Astrocyte (in vitro differentiated cells and primary cell): Measurements from ENCODE around the gene HTR3D. TPM values are rescaled to one million over a fixed set of nuclear protein-coding genes. Genes with fewer than 3 reads are reported as not detected.
"Not testable (repeated sequence)": the region's sequence is repeated elsewhere in the genome, so short reads cannot be mapped to it uniquely, and the experiment has no call there.

ENCODE experiments used
- DNase-seq: peaks from one replicate; pipeline ENCODE4 v3.0.0-alpha.2; 2010; ENCODE audit warnings: low read depth
- FAIRE-seq: peaks from 2 replicates; lab custom pipeline; 2011; peaks lifted over from hg19 to GRCh38; lab: Jason Lieb, UNC
- H2AFZ ChIP-seq: 2 replicates; pipeline ENCODE4 v1.6.0; 2012; ENCODE audit warnings: low read depth, low read length, inconsistent platforms
- H3K27ac ChIP-seq: 2 replicates; pipeline ENCODE4 v1.5.1; 2011; ENCODE audit warnings: low read depth, low read length, inconsistent platforms
- H3K27me3 ChIP-seq: 2 replicates; pipeline ENCODE4 v1.6.0; 2011; ENCODE audit warnings: low read length, inconsistent platforms; ENCODE audit not compliant: insufficient read depth
- H3K36me3 ChIP-seq: 2 replicates; pipeline ENCODE4 v1.5.1; 2011; ENCODE audit warnings: low read length, inconsistent platforms; ENCODE audit not compliant: insufficient read depth
- H3K4me1 ChIP-seq: 2 replicates; pipeline ENCODE4 v1.5.1; 2011; ENCODE audit warnings: low read length, inconsistent platforms; ENCODE audit not compliant: insufficient read depth
- H3K4me2 ChIP-seq: 2 replicates; pipeline ENCODE4 v1.6.0; 2012; ENCODE audit warnings: low read length, inconsistent platforms
- H3K4me3 ChIP-seq: 2 replicates; pipeline ENCODE4 v1.5.1; 2011; ENCODE audit warnings: low read depth, mild to moderate bottlenecking, low read length, inconsistent platforms; ENCODE audit not compliant: insufficient read depth
- H3K79me2 ChIP-seq: 2 replicates; pipeline ENCODE4 v1.6.0; 2012; ENCODE audit warnings: mild to moderate bottlenecking, low read length, inconsistent platforms; ENCODE audit not compliant: insufficient read depth
- H3K9ac ChIP-seq: 2 replicates; pipeline ENCODE4 v1.6.0; 2012; ENCODE audit warnings: mild to moderate bottlenecking, low read length, inconsistent platforms
- H3K9me3 ChIP-seq: 2 replicates; pipeline ENCODE4 v1.5.1; 2012; ENCODE audit warnings: low read depth, mild to moderate bottlenecking, low read length, inconsistent platforms; ENCODE audit not compliant: insufficient read depth
- H4K20me1 ChIP-seq: 2 replicates; pipeline ENCODE4 v1.6.0; 2012; ENCODE audit warnings: low read length, inconsistent platforms; ENCODE audit not compliant: insufficient read depth
- H3K27ac Mint-ChIP-seq: one replicate; pipeline ENCODE4 v1.8.0; 2021; ENCODE audit warnings: mild to moderate bottlenecking, mixed read lengths; ENCODE audit not compliant: unreplicated experiment
- H3K27me3 Mint-ChIP-seq: one replicate; pipeline ENCODE4 v1.8.0; 2021; ENCODE audit warnings: low read depth, mixed read lengths; ENCODE audit not compliant: unreplicated experiment
- H3K36me3 Mint-ChIP-seq: one replicate; pipeline ENCODE4 v1.8.0; 2021; ENCODE audit warnings: low read depth, mixed read lengths; ENCODE audit not compliant: unreplicated experiment
- H3K4me1 Mint-ChIP-seq: one replicate; pipeline ENCODE4 v1.8.0; 2021; ENCODE audit warnings: low read depth, mixed read lengths; ENCODE audit not compliant: unreplicated experiment
- H3K4me3 Mint-ChIP-seq: one replicate; pipeline ENCODE4 v1.8.0; 2021; ENCODE audit warnings: mild to moderate bottlenecking, moderate library complexity, mixed read lengths; ENCODE audit not compliant: unreplicated experiment
- H3K9me3 Mint-ChIP-seq: one replicate; pipeline ENCODE4 v1.8.0; 2021; ENCODE audit warnings: mild to moderate bottlenecking, mixed read lengths; ENCODE audit not compliant: unreplicated experiment
- EZH2 ChIP-seq: IDR thresholded peaks from 2 replicates; pipeline ENCODE4 v1.6.1; 2012; ENCODE audit warnings: mild to moderate bottlenecking, low read length, inconsistent platforms; ENCODE audit not compliant: insufficient read depth
- total RNA-seq: library from RNA; stranded (reverse); gene quantifications from 2 replicates; pipeline ENCODE4 v1.2.1, GENCODE V29; 2021
- TF ChIP-seq, protein P1 (sequence below): IDR thresholded peaks from 2 replicates; pipeline ENCODE4 v1.5.1; 2011; ENCODE audit warnings: low read depth, mild to moderate bottlenecking, inconsistent platforms, low read length, moderate library complexity; ENCODE audit not compliant: insufficient read depth

HTR3D gene
- total RNA-seq, 1 donor from 2014 or later, result not detected

DNA sequence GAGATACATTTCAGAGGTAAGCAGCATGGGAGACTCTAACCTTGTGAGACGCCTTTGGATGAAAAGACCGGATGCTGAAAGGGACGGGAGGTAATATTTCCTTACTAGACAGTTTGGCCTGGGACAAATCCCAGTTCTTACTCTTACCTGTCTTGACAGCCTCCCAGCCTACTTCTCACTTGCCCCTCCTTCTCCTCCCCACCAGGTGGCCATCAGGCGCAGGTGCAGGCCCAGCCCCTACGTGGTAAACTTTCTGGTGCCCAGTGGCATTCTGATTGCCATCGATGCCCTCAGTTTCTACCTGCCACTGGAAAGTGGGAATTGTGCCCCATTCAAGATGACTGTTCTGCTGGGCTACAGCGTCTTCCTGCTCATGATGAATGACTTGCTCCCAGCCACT, 6.3 kb downstream of the HTR3D start:
- H3K4me1 Mint-ChIP-seq, result no peaks in the 10 kb centered on the region
- TF ChIP-seq, protein P1, sequence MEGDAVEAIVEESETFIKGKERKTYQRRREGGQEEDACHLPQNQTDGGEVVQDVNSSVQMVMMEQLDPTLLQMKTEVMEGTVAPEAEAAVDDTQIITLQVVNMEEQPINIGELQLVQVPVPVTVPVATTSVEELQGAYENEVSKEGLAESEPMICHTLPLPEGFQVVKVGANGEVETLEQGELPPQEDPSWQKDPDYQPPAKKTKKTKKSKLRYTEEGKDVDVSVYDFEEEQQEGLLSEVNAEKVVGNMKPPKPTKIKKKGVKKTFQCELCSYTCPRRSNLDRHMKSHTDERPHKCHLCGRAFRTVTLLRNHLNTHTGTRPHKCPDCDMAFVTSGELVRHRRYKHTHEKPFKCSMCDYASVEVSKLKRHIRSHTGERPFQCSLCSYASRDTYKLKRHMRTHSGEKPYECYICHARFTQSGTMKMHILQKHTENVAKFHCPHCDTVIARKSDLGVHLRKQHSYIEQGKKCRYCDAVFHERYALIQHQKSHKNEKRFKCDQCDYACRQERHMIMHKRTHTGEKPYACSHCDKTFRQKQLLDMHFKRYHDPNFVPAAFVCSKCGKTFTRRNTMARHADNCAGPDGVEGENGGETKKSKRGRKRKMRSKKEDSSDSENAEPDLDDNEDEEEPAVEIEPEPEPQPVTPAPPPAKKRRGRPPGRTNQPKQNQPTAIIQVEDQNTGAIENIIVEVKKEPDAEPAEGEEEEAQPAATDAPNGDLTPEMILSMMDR, result no peak
- no peak for TF ChIP-seq EZH2
- Histone ChIP-seq H3K9ac (no peak overlapping the region), H3K36me3 (no peaks in the 10 kb centered on the region), H3K9me3 (no peaks in the 10 kb centered on the region), H2AFZ (no peak overlapping the region), H3K27me3 (peaks cover 6% of the 10 kb centered on the region), H3K79me2 (no peaks in the 10 kb centered on the region), H3K4me3 (no peak overlapping the region), H4K20me1 (no peaks in the 10 kb centered on the region), H3K4me1 (no peaks in the 10 kb centered on the region), H3K27ac (no peak overlapping the region), H3K4me2 (no peak overlapping the region)
- H3K27ac Mint-ChIP-seq, result no peak overlapping the region
- DNase-seq, result no peak
- H3K27me3 Mint-ChIP-seq, result peaks cover 22% of the 10 kb centered on the region
- no peaks in the 10 kb centered on the region for H3K9me3 Mint-ChIP-seq
- no peak for FAIRE-seq
- H3K36me3 Mint-ChIP-seq, result no peaks in the 10 kb centered on the region
- no peak overlapping the region for H3K4me3 Mint-ChIP-seq

DNA sequence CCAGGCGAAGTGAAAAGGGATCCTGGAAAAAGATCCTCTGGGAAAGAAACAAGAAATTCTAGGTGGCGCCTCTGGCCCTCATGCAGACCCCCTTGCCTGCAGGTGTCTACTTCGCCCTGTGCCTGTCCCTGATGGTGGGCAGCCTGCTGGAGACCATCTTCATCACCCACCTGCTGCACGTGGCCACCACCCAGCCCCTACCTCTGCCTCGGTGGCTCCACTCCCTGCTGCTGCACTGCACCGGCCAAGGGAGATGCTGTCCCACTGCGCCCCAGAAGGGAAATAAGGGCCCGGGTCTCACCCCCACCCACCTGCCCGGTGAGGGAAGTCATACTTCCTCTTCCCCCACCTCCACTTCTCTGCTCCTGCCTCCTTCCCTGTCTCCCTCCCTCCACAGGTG, 6.8 kb downstream of the HTR3D start:
- H3K79me2 ChIP-seq, H3K9me3 ChIP-seq, H3K27ac Mint-ChIP-seq, H3K4me3 ChIP-seq, DNase-seq, H3K27me3 ChIP-seq, H3K4me1 ChIP-seq, H4K20me1 ChIP-seq, H3K9ac ChIP-seq, H3K4me1 Mint-ChIP-seq, FAIRE-seq, H3K36me3 Mint-ChIP-seq, H2AFZ ChIP-seq, H3K36me3 ChIP-seq, H3K9me3 Mint-ChIP-seq, H3K4me2 ChIP-seq, H3K27ac ChIP-seq, H3K4me3 Mint-ChIP-seq: not testable (repeated sequence)
- peaks cover 21% of the 10 kb centered on the region for H3K27me3 Mint-ChIP-seq

DNA sequence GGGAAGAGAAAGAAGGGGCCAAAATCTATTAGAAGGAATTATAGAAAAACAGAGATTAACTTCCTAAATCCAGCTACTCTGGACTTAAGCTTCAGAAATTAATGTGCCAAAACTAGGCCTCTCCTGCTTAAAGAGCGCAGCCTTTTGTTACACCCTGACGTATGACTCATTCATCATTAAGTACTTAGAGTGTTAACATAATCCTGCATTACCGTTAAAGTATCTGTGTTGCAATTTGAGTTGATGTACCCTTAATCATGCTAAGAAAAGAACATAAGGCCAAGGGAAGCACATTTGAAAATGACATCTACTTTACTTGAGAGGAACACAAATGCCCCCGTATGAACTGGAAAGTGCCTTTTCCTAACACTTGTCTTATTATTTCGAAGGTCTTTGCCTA, 7.9 kb downstream of the HTR3D start:
- H3K27me3 ChIP-seq, result peaks cover 6% of the 10 kb centered on the region
- H3K27ac Mint-ChIP-seq, result no peak overlapping the region
- no peaks in the 10 kb centered on the region for H3K4me1 Mint-ChIP-seq
- TF ChIP-seq, protein P1, result no peak
- no peak for TF ChIP-seq EZH2
- no peaks in the 10 kb centered on the region for H3K36me3 ChIP-seq
- FAIRE-seq (no peak), DNase-seq (peak; percentile 47)
- H4K20me1 ChIP-seq, result no peaks in the 10 kb centered on the region
- no peak overlapping the region for H3K4me2 ChIP-seq
- H2AFZ ChIP-seq, result no peak overlapping the region
- peaks cover 21% of the 10 kb centered on the region for H3K27me3 Mint-ChIP-seq
- no peaks in the 10 kb centered on the region for H3K4me1 ChIP-seq
- H3K27ac ChIP-seq, result no peak overlapping the region
- H3K79me2 ChIP-seq, result no peaks in the 10 kb centered on the region
- H3K9me3 Mint-ChIP-seq, result no peaks in the 10 kb centered on the region
- H3K4me3 Mint-ChIP-seq, result no peak overlapping the region
- no peaks in the 10 kb centered on the region for H3K36me3 Mint-ChIP-seq
- H3K9ac ChIP-seq, result no peak overlapping the region
- H3K4me3 ChIP-seq, result no peak overlapping the region
- no peaks in the 10 kb centered on the region for H3K9me3 ChIP-seq
